GM12878 (cell line): ENCODE results near the gene MAPT. TPM values are rescaled to one million over a fixed set of nuclear protein-coding genes. Genes with fewer than 3 reads are reported as not detected.
A peak's percentile ranks its signal among the peaks of the same experiment; 100 is the strongest.

Experiments
- ATAC-seq: fragments of 200-7000 bp; cut with Tn5 transposase; 3 replicates; pipeline ENCODE4 v1.9.1; 2020; ENCODE audit warnings: mild to moderate bottlenecking, moderate library complexity
- BruUV-seq: library from RNA; stranded (reverse); fragments of 400-500 nt; replicated peaks from 2 replicates; lab custom pipeline; 2021; lab: Mats Ljungman, UMichigan
- CTCF ChIA-PET: fragments of 300-600 bp; sonication (Branson Sonifier 250); formaldehyde crosslinking; extraction: SDS; loops from one replicate; lab custom pipeline; 2021; ENCODE audit warnings: inconsistent platforms; lab: Yijun Ruan, JAX
- POLR2A ChIA-PET: fragments of 350-600 bp; formaldehyde crosslinking; extraction: SDS; loops from one replicate; lab custom pipeline; 2021; ENCODE audit warnings: inconsistent platforms; lab: Charles Lee
- RAD21 ChIA-PET: fragments of 300-600 bp; sonication (Branson Sonifier 250); formaldehyde crosslinking; loops from one replicate; lab custom pipeline; 2023; ENCODE audit warnings: antibody characterized with exemption; ENCODE audit not compliant: unreplicated experiment; lab: Charles Lee
- SMC1A ChIA-PET: fragments of 300-600 bp; sonication (Branson Sonifier 250); formaldehyde crosslinking; loops from one replicate; lab custom pipeline; 2023; ENCODE audit not compliant: unreplicated experiment, uncharacterized antibody; lab: Charles Lee
- DNase-seq: peaks from one replicate; pipeline ENCODE4 v3.0.0-alpha.2; 2011; ENCODE audit warnings: low read depth, low spot score
- FAIRE-seq: peaks from 3 replicates; lab custom pipeline; 2011; peaks lifted over from hg19 to GRCh38; lab: Jason Lieb, UNC
- H2AFZ ChIP-seq: 2 replicates; pipeline ENCODE4 v1.6.0; 2011; ENCODE audit warnings: low read depth, low read length, control low read depth; ENCODE audit not compliant: control insufficient read depth
- H3K27ac ChIP-seq: 2 replicates; pipeline ENCODE4 v1.5.1; 2011; ENCODE audit warnings: control low read depth; ENCODE audit not compliant: control insufficient read depth, insufficient read depth
- H3K27me3 ChIP-seq, 2 experiments: replicated peaks in 1 of 2; 2 replicates each; pipeline versions ENCODE4 v1.6.0 to v1.6.1; 2011; ENCODE audit warnings: low read length in 1 of 2; ENCODE audit not compliant: control insufficient read depth in 2 of 2, insufficient read depth in 2 of 2
- H3K36me3 ChIP-seq, 2 experiments: 2 replicates each; pipeline ENCODE4 v1.5.1; 2011; ENCODE audit warnings: low read length in 1 of 2; ENCODE audit not compliant: control insufficient read depth in 2 of 2, insufficient read depth in 2 of 2
- H3K4me1 ChIP-seq: 2 replicates; pipeline ENCODE4 v1.6.1; 2011; ENCODE audit warnings: mild to moderate bottlenecking, low read length, moderate library complexity, mixed read lengths; ENCODE audit not compliant: control insufficient read depth, insufficient read depth
- H3K4me2 ChIP-seq: 2 replicates; pipeline ENCODE4 v1.6.0; 2011; ENCODE audit warnings: control low read depth; ENCODE audit not compliant: control insufficient read depth, insufficient read depth
- H3K4me3 ChIP-seq: fragments of 200-600 bp; sonication (generic); 2 replicates; pipeline ENCODE4 v1.5.1; 2016
- H3K79me2 ChIP-seq: 2 replicates; pipeline ENCODE4 v1.6.0; 2011; ENCODE audit warnings: low read length; ENCODE audit not compliant: control insufficient read depth, insufficient read depth
- H3K9ac ChIP-seq: 2 replicates; pipeline ENCODE4 v1.8.0; 2011; ENCODE audit warnings: low read length, control low read depth, mixed read lengths; ENCODE audit not compliant: control insufficient read depth, insufficient read depth
- H3K9me3 ChIP-seq: replicated peaks from 3 replicates; pipeline ENCODE4 v1.5.1; 2011; ENCODE audit warnings: mild to moderate bottlenecking, low read length; ENCODE audit not compliant: control insufficient read depth, insufficient read depth
- H4K20me1 ChIP-seq: 2 replicates; pipeline ENCODE4 v1.6.0; 2011; ENCODE audit not compliant: control insufficient read depth, insufficient read depth
- HDAC6 ChIP-seq: fragments of 200-600 bp; sonication (generic); IDR thresholded peaks from one replicate; pipeline ENCODE4 v1.8.0; 2017; ENCODE audit warnings: antibody characterized with exemption; ENCODE audit not compliant: unreplicated experiment
- MYB ChIP-seq: fragments of 150-350 bp; IDR thresholded peaks from 2 replicates; pipeline ENCODE4 v1.6.1; 2014; ENCODE audit warnings: mild to moderate bottlenecking, low read depth, low read length, borderline replicate concordance
- TCF12 ChIP-seq: IDR thresholded peaks from 2 replicates; pipeline ENCODE4 v1.6.1; 2011; ENCODE audit warnings: low read depth, mild to moderate bottlenecking, low read length
- WGBS: methylation state at CpG from one replicate; pipeline ENCODE4 v1.1.6; 2016; ENCODE audit warnings: low lambda C conversion rate; ENCODE audit not compliant: insufficient replicate concordance, insufficient coverage; ENCODE audit errors: missing lambda C conversion rate; 5-methylcytosine and 5-hydroxymethylcytosine counted together
- in situ Hi-C: fragments of 300-500 bp; cut with MboI; formaldehyde crosslinking; loops from 9 replicates; pipeline ENCODE4 v1.14.3; 2018; ENCODE audit warnings: mixed read lengths
- intact Hi-C: fragments of 100-400 bp; cut with micrococcal nuclease; formaldehyde crosslinking; loops from one replicate; pipeline ENCODE4 v1.14.2; 2022; ENCODE audit not compliant: unreplicated experiment
- polyA plus RNA-seq, 11 experiments: library from polyadenylated mRNA; depleted of rRNA in 4 of 11; unstranded in 6 of 11; stranded (reverse) in 5 of 11; fragments of >200 nt; fragmentation: Nextera tagmentation in 4 of 11; fragmentation: Illumina TruSeq in 1 of 11; extraction: Ambion mirVana in 4 of 11; extraction: Trizol in 1 of 11; gene quantifications; 1 replicate in 1 of 11; 2 replicates in 10 of 11; pipeline versions ENCODE4 v1.2.1 to v1.2.3, GENCODE V29; 2011 to 2016; ENCODE audit warnings: inconsistent platforms in 2 of 11, missing spikeins in 2 of 11, low read depth in 1 of 11
- total RNA-seq, 4 experiments: library from RNA; depleted of rRNA in 3 of 4; stranded (reverse); fragments of >200 nt in 3 of 4; fragmentation: Illumina TruSeq in 1 of 4; extraction: Trizol in 1 of 4; gene quantifications; 2 replicates each; pipeline versions ENCODE4 v1.2.1 to v1.2.3, GENCODE V29; 2013 to 2021
- TF ChIP-seq, protein P1 (sequence below): fragments of 450-650 bp; IDR thresholded peaks from 2 replicates; pipeline ENCODE4 v1.6.1; 2017; ENCODE audit warnings: mild to moderate bottlenecking, moderate library complexity
- TF ChIP-seq, protein P2 (sequence below): fragments of 450-650 bp; IDR thresholded peaks from 2 replicates; pipeline ENCODE4 v1.6.1; 2016; ENCODE audit warnings: mild to moderate bottlenecking, moderate library complexity, borderline replicate concordance

The MAPT gene
- total and polyA plus RNA-seq, 10 of the 15 experiments (the other 5 are each of a cell fraction or from before 2014, with no cell fraction given) = under 0.01 to 0.05 (median 0.03) TPM; not detected in 7

DNA sequence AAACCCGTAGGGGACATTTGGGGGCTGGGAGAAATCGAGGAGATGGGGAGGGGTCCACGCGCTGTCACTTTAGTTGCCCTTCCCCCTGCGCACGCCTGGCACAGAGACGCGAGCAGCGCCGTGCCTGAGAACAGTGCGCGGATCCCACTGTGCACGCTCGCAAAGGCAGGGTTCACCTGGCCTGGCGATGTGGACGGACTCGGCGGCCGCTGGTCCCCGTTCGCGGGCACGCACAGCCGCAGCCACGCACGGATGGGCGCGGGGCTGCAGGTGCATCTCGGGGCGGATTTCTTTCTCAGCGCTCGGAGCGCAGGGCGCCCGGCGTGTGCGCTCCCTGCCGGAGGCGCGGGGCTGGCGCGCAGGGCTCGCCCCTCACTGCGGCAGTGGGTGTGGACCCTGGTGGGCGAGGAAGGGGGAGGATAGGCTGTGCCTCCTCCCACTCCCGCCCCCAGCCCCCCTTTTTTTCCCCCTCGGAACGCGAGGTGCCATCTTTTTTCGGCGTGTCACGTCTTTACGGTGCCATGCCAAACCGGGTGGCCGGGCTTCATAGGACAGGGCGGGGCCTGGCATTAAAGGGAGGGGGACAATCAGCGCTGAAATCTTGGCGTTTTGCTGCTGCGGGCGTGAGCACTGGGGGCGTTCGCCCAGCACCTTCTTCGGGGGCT, 1.1 kb downstream of the MAPT start (continued):
- TF ChIP-seq, protein P1, sequence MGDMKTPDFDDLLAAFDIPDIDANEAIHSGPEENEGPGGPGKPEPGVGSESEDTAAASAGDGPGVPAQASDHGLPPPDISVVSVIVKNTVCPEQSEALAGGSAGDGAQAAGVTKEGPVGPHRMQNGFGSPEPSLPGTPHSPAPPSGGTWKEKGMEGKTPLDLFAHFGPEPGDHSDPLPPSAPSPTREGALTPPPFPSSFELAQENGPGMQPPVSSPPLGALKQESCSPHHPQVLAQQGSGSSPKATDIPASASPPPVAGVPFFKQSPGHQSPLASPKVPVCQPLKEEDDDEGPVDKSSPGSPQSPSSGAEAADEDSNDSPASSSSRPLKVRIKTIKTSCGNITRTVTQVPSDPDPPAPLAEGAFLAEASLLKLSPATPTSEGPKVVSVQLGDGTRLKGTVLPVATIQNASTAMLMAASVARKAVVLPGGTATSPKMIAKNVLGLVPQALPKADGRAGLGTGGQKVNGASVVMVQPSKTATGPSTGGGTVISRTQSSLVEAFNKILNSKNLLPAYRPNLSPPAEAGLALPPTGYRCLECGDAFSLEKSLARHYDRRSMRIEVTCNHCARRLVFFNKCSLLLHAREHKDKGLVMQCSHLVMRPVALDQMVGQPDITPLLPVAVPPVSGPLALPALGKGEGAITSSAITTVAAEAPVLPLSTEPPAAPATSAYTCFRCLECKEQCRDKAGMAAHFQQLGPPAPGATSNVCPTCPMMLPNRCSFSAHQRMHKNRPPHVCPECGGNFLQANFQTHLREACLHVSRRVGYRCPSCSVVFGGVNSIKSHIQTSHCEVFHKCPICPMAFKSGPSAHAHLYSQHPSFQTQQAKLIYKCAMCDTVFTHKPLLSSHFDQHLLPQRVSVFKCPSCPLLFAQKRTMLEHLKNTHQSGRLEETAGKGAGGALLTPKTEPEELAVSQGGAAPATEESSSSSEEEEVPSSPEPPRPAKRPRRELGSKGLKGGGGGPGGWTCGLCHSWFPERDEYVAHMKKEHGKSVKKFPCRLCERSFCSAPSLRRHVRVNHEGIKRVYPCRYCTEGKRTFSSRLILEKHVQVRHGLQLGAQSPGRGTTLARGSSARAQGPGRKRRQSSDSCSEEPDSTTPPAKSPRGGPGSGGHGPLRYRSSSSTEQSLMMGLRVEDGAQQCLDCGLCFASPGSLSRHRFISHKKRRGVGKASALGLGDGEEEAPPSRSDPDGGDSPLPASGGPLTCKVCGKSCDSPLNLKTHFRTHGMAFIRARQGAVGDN = no peak
- peak; percentile 98 for TF ChIP-seq HDAC6

DNA sequence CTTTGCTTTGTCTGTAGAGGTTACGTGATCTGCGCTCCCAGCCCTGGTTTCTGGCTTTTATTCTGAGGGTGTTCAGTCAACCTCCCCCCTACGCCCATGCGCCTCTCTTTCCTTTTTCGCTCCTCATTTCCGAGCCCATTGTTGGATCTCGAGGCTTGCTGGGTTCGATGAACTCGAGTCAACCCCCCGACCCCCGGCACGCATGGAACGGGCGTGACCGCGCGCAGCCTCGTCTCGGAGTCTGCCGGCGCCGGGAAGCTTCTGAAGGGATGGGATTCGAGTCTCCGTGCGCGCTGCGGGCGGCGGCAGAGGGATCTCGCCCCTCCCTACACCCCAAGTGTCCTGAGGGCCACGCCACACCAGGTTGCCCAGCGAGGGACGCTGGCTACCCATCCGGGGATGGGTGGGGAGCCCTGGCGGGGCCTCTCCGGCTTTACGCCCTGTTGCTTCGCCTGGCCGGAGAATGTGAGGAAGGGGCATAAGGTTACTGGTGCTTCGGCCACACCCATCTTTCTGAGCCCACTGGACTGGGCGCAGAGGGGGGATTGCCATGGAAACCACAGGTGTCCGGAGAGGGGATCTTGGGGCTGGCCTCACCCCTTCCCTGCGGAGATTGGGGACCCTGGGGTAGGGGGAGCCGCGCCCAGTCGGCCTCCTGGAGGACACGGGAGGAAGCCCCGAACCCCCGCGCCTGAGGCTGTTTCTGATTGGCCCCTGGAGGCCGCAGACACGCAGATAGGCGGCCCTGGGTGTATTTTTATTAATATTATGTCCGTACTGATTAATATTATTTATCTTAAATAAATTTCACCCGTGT, 1.8 kb downstream of the MAPT start:
- no peak for DNase-seq
- no peaks in the 10 kb centered on the region for H4K20me1 ChIP-seq
- ChIA-PET CTCF (no interaction called here), SMC1A (no interaction called here), RAD21 (no interaction called here), POLR2A (no interaction called here)
- peaks cover 15 to 23% of the 10 kb centered on the region in 2 experiments for H3K27me3 ChIP-seq
- H3K4me2 ChIP-seq = no peak overlapping the region
- no peaks in the 10 kb centered on the region for H3K79me2 ChIP-seq
- no peak overlapping the region for H2AFZ ChIP-seq
- ATAC-seq = no peak
- H3K36me3 ChIP-seq = no peaks in the 10 kb centered on the region
- no peaks in the 10 kb centered on the region for H3K4me1 ChIP-seq
- H3K9me3 ChIP-seq = no peaks in the 10 kb centered on the region
- in situ Hi-C loops = no loop called here
- 25% methylated on average over 55 of the region's 55 CpGs for WGBS
- no peak overlapping the region for H3K9ac ChIP-seq
- BruUV-seq = no TSS peak
- FAIRE-seq = no peak
- TF ChIP-seq, protein P2, sequence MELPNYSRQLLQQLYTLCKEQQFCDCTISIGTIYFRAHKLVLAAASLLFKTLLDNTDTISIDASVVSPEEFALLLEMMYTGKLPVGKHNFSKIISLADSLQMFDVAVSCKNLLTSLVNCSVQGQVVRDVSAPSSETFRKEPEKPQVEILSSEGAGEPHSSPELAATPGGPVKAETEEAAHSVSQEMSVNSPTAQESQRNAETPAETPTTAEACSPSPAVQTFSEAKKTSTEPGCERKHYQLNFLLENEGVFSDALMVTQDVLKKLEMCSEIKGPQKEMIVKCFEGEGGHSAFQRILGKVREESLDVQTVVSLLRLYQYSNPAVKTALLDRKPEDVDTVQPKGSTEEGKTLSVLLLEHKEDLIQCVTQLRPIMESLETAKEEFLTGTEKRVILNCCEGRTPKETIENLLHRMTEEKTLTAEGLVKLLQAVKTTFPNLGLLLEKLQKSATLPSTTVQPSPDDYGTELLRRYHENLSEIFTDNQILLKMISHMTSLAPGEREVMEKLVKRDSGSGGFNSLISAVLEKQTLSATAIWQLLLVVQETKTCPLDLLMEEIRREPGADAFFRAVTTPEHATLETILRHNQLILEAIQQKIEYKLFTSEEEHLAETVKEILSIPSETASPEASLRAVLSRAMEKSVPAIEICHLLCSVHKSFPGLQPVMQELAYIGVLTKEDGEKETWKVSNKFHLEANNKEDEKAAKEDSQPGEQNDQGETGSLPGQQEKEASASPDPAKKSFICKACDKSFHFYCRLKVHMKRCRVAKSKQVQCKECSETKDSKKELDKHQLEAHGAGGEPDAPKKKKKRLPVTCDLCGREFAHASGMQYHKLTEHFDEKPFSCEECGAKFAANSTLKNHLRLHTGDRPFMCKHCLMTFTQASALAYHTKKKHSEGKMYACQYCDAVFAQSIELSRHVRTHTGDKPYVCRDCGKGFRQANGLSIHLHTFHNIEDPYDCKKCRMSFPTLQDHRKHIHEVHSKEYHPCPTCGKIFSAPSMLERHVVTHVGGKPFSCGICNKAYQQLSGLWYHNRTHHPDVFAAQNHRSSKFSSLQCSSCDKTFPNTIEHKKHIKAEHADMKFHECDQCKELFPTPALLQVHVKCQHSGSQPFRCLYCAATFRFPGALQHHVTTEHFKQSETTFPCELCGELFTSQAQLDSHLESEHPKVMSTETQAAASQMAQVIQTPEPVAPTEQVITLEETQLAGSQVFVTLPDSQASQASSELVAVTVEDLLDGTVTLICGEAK = no peak
- TF ChIP-seq TCF12 (no peak), MYB (no peak), HDAC6 (no peak)
- intact Hi-C loops = no loop called here
- no peak overlapping the region for H3K27ac ChIP-seq
- no peak overlapping the region for H3K4me3 ChIP-seq
